ENCODE results near the gene DOCK6.

The DOCK6 gene

GRCh38 chr19:11230621-11231386 lies 31.5 kb downstream of the DOCK6 start:
- H3K36me3 Mint-ChIP-seq (ENCODE audit: low read depth) = no peaks in the 10 kb centered on the region
- no peak overlapping the region for H3K4me3 Mint-ChIP-seq
- H3K27me3 Mint-ChIP-seq = no peaks in the 10 kb centered on the region
- no peaks in the 10 kb centered on the region for H3K9me3 Mint-ChIP-seq
- H3K4me1 Mint-ChIP-seq (ENCODE audit: low read depth) = no peaks in the 10 kb centered on the region
- H3K27ac Mint-ChIP-seq = no peak overlapping the region

- no peaks in the 10 kb centered on the region for H3K27me3 Mint-ChIP-seq
- H3K4me1 Mint-ChIP-seq (ENCODE audit: low read depth) = no peaks in the 10 kb centered on the region
- H3K36me3 Mint-ChIP-seq (ENCODE audit: low read depth) = no peaks in the 10 kb centered on the region
- H3K27ac Mint-ChIP-seq = no peak overlapping the region
- H3K9me3 Mint-ChIP-seq = no peaks in the 10 kb centered on the region
- H3K4me3 Mint-ChIP-seq = no peak overlapping the region
These were observed 35.0 kb downstream of the DOCK6 start for GRCh38 chr19:11227195-11227886.

DNA sequence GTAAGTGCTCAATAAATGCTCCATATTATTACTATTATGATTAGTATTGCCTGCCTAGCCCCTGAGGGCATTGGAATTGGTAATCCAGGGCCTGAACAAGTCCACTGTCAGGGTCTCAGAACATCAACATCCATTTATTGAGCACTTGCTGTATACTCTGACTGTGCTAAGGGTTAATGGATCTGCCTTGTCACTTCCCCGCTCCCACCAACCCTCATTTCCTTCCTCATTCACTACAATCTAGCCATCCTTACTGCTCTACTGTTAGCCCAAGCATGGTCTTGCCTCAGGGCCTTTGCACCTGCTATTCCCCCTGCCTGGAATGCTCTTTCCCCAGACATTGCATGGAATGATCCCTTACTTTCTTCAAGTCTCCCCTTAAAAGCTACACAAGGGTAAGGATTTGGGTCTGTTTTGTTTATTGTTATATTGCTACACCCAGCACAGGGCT lies 35.6 kb downstream of the DOCK6 start:
- H3K4me1 Mint-ChIP-seq (ENCODE audit: low read depth) = no peaks in the 10 kb centered on the region
- peaks cover under 1% of the 10 kb centered on the region for H3K9me3 Mint-ChIP-seq
- no peaks in the 10 kb centered on the region for H3K36me3 Mint-ChIP-seq (ENCODE audit: low read depth)
- no peaks in the 10 kb centered on the region for H3K27me3 Mint-ChIP-seq
- H3K4me3 Mint-ChIP-seq = no peak overlapping the region
- H3K27ac Mint-ChIP-seq = no peak overlapping the region

- H3K27ac Mint-ChIP-seq = no peak overlapping the region
- H3K4me3 Mint-ChIP-seq = no peak overlapping the region
- no peaks in the 10 kb centered on the region for H3K4me1 Mint-ChIP-seq (ENCODE audit: low read depth)
- no peaks in the 10 kb centered on the region for H3K27me3 Mint-ChIP-seq
- H3K36me3 Mint-ChIP-seq (ENCODE audit: low read depth) = no peaks in the 10 kb centered on the region
- H3K9me3 Mint-ChIP-seq = peaks cover 9% of the 10 kb centered on the region
These were observed 36.5 kb downstream of the DOCK6 start for GRCh38 chr19:11225815-11226214.

DNA sequence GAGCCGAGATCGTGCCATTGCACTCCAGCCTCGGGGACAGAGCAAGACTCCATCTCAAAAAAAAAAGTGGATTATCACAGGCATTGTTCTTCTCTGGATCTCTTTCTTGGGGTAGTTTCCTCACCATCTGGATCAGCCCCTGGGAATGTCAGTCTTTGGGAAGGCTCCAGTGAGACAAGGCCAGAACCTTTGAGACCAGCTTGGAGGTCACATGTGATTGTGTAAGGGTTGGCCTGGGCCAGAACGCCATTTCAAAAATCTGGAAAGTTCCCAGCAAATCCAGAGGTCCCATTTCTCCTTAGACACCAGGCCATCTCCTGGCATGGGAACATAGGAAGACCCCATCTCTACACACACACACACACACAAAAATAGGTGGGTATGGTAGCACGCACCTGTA lies 37.2 kb downstream of the DOCK6 start:
- Mint-ChIP-seq H3K4me1 (ENCODE audit: low read depth) (no peaks in the 10 kb centered on the region), H3K27me3 (peaks cover 3% of the 10 kb centered on the region), H3K36me3 (ENCODE audit: low read depth) (peaks cover 3% of the 10 kb centered on the region), H3K27ac (no peak overlapping the region), H3K9me3 (peaks cover 13% of the 10 kb centered on the region), H3K4me3 (no peak overlapping the region)

GRCh38 chr19:11224429-11224828 lies 37.9 kb downstream of the DOCK6 start:
- peaks cover 3% of the 10 kb centered on the region for H3K27me3 Mint-ChIP-seq
- H3K36me3 Mint-ChIP-seq (ENCODE audit: low read depth) = peaks cover 3% of the 10 kb centered on the region
- H3K4me3 Mint-ChIP-seq = no peak overlapping the region
- peaks cover 14% of the 10 kb centered on the region for H3K9me3 Mint-ChIP-seq
- no peaks in the 10 kb centered on the region for H3K4me1 Mint-ChIP-seq (ENCODE audit: low read depth)
- no peak overlapping the region for H3K27ac Mint-ChIP-seq

GRCh38 chr19:11223200-11223599 lies 39.1 kb downstream of the DOCK6 start:
- H3K27ac Mint-ChIP-seq = no peak overlapping the region
- H3K27me3 Mint-ChIP-seq = peaks cover 3% of the 10 kb centered on the region
- peaks cover 14% of the 10 kb centered on the region for H3K9me3 Mint-ChIP-seq
- H3K36me3 Mint-ChIP-seq (ENCODE audit: low read depth) = peaks cover 3% of the 10 kb centered on the region
- H3K4me1 Mint-ChIP-seq (ENCODE audit: low read depth) = no peaks in the 10 kb centered on the region
- H3K4me3 Mint-ChIP-seq = no peak overlapping the region

GRCh38 chr19:11221082-11221598 lies 41.2 kb downstream of the DOCK6 start:
- no peak overlapping the region for H3K4me3 Mint-ChIP-seq
- peaks cover 3% of the 10 kb centered on the region for H3K27me3 Mint-ChIP-seq
- no peaks in the 10 kb centered on the region for H3K4me1 Mint-ChIP-seq (ENCODE audit: low read depth)
- no peak overlapping the region for H3K27ac Mint-ChIP-seq
- H3K9me3 Mint-ChIP-seq = peaks cover 14% of the 10 kb centered on the region
- peaks cover 3% of the 10 kb centered on the region for H3K36me3 Mint-ChIP-seq (ENCODE audit: low read depth)

DNA sequence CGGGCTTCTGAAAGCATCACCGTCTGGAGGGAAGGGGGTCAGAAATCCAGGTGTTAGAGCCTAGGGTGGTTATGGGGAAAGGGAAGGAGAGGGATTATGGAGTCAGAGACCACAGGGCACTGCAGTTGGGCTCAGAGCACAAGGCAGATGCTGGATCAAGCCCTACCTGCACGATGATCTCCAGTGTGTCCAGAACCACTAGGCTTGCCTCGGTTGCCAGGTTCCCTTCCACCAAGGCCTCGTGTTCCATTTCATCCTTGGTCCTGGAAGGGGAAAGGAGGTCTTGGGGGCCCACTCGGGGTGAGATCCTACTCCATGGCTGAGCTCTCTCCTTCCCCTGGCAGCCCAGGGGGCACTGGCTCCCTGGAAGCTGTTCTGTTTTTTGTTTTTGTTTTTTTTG lies 47.9 kb downstream of the DOCK6 start:
- Mint-ChIP-seq H3K4me3 (no peak overlapping the region), H3K36me3 (ENCODE audit: low read depth) (peaks cover 4% of the 10 kb centered on the region), H3K4me1 (ENCODE audit: low read depth) (no peaks in the 10 kb centered on the region), H3K27me3 (no peaks in the 10 kb centered on the region), H3K27ac (no peak overlapping the region), H3K9me3 (peaks cover 5% of the 10 kb centered on the region)

DNA sequence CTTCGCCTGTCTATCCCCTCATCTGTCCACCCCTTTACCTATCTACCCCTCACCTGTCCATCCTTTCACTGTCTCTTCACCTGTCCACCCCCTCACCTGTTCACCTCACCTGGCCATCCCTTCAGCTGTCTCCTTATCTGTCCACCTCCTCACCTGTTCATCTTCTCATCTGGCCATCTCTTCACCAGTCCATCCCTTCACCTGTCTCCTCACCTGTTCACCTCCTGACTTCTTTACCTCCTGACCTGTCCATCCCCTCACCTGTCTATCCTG lies 51.7 kb downstream of the DOCK6 start:
- peaks cover 5% of the 10 kb centered on the region for H3K9me3 Mint-ChIP-seq
- no peaks in the 10 kb centered on the region for H3K27me3 Mint-ChIP-seq
- H3K27ac Mint-ChIP-seq = peak overlapping the region; percentile 65
- H3K36me3 Mint-ChIP-seq (ENCODE audit: low read depth) = peaks cover 4% of the 10 kb centered on the region
- H3K4me3 Mint-ChIP-seq = no peak overlapping the region
- H3K4me1 Mint-ChIP-seq (ENCODE audit: low read depth) = no peaks in the 10 kb centered on the region

GRCh38 chr19:11209839-11210655 lies 52.3 kb downstream of the DOCK6 start:
- Mint-ChIP-seq H3K4me3 (no peak overlapping the region), H3K9me3 (peaks cover 5% of the 10 kb centered on the region), H3K27ac (peak overlapping the region; percentile 65), H3K36me3 (ENCODE audit: low read depth) (peaks cover 4% of the 10 kb centered on the region), H3K27me3 (no peaks in the 10 kb centered on the region), H3K4me1 (ENCODE audit: low read depth) (no peaks in the 10 kb centered on the region)

- Mint-ChIP-seq H3K27ac (no peak overlapping the region), H3K9me3 (peaks cover 5% of the 10 kb centered on the region), H3K36me3 (ENCODE audit: low read depth) (peaks cover 4% of the 10 kb centered on the region), H3K4me3 (no peak overlapping the region), H3K27me3 (peaks cover 4% of the 10 kb centered on the region), H3K4me1 (ENCODE audit: low read depth) (no peaks in the 10 kb centered on the region)
These were observed 53.5 kb downstream of the DOCK6 start for GRCh38 chr19:11208561-11209471.

DNA sequence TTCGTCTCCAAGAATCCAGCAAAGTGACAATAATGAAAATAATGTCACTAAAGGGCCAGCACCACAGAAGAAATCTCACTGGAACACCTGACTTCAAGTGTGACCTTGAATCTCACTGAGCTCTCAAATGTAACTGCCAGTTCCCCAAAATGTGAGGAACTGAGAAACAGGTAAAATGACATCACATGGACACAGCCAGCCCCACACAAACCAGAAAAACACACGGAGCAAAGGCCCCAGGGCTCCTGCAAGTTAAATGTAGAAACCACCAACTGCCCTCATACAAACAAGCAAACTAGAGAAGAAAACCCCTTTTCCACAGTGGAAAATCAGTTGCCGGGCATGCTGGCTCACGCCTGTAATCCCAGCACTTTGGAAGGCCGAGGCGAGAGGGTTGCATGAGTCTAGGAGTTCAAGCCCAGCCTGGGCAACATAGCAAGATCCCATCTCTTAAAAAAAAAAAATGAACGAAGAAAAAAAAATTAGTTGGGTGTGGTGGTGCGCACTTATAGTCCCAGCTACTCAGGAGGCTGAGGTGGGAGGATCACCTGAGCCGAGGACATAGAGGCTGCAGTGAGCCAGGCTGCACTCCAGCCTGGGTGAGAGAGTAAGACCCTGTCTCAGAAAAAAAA lies 56.3 kb downstream of the DOCK6 start:
- Mint-ChIP-seq H3K27ac (peak overlapping the region; percentile 28), H3K4me3 (no peak overlapping the region), H3K27me3 (peaks cover 4% of the 10 kb centered on the region), H3K4me1 (ENCODE audit: low read depth) (no peaks in the 10 kb centered on the region), H3K9me3 (peaks cover 5% of the 10 kb centered on the region), H3K36me3 (ENCODE audit: low read depth) (peaks cover 4% of the 10 kb centered on the region)

GRCh38 chr19:11204943-11205349 lies 57.4 kb downstream of the DOCK6 start:
- no peaks in the 10 kb centered on the region for H3K4me1 Mint-ChIP-seq (ENCODE audit: low read depth)
- no peaks in the 10 kb centered on the region for H3K9me3 Mint-ChIP-seq
- H3K36me3 Mint-ChIP-seq (ENCODE audit: low read depth) = no peaks in the 10 kb centered on the region
- peaks cover 4% of the 10 kb centered on the region for H3K27me3 Mint-ChIP-seq
- H3K27ac Mint-ChIP-seq = no peak overlapping the region
- no peak overlapping the region for H3K4me3 Mint-ChIP-seq
